Cardiac fibroblast (primary cell): ENCODE data around the gene TTBK1.

Experiments used
- DNase-seq, 2 donors: peaks; one replicate each; pipeline versions ENCODE4 v3.0.0 to v3.0.0-alpha.2; 2010; ENCODE audit warnings: low read depth in 2 of 2
- H3K4me3 ChIP-seq, 2 donors: replicated peaks in 1 of 2; 1 replicate in 1 of 2; 2 replicates in 1 of 2; pipeline ENCODE4 v1.5.1; 2011; ENCODE audit warnings: low read depth in 2 of 2, low read length in 2 of 2, mild to moderate bottlenecking in 2 of 2, moderate library complexity in 1 of 2
- CTCF ChIP-seq: IDR thresholded peaks from one replicate; pipeline ENCODE4 v1.5.1; 2011; ENCODE audit warnings: low read depth, mild to moderate bottlenecking, low read length, inconsistent platforms

TTBK1 gene

DNA sequence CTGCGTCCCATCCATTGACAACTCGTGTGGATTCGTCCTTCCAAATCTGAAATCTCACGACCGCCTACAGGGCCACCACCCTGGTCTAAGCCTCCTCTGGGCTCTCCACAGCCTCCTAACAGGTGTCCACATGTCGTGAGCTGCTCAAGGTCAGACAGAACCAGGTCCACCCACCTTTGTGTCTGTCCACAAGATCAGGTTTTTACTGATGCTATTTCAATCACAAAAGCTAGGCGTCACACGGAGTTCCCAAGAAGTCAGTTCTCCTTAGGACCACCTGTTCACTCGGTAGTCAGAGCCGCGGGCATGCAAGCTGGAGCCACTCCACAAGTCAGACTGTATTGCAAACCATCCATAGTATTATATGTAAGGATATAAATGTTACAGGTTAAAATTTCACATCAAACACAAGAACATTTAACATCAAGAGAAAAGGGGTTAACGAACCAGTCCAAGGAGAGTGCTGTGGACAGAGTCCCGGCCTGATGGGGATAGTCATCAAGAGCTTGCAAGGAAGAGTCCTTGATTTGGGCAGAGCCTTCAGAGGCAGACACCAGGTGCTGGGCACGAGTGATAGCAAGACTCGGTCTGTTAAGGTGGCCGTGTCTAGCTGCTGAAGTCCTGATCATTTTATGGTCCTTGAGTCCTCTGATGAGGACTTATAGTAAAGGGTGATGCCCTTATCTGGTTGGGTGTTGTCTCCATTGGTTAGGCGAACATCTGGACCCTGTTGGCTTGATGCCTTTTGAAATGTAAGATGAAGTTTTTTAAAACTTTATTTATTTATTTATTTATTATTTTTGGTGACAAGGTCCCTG lies 13.3 kb upstream of the TTBK1 start:
- DNase-seq, result no peak
- no peak for TF ChIP-seq CTCF
- peak overlapping the region in 1 of 2 donors; percentile 66 for H3K4me3 ChIP-seq

DNA sequence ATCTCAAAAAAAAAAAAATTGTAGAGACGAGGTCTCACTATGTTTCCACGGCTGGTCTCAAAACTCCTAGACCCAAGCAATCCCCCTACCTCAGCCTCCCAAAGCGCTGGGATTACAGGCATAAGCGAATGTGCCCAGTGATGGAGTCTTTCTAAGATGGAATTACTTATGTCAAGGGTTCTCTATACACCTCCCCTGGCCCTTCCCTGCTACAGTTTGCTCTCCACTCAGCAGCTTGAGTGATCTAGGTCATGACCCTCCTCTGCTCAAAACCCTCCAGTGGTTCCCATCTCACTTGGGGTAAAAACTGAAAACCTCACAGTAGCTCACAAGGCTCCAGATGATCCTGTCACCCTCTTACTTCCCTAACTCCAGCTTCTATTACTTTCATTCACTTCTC lies 12.2 kb upstream of the TTBK1 start:
- TF ChIP-seq CTCF, result no peak
- DNase-seq, result no peak
- no peak overlapping the region for H3K4me3 ChIP-seq

GRCh38 chr6:43231735-43232450 lies 11.4 kb upstream of the TTBK1 start:
- TF ChIP-seq CTCF, result no peak
- DNase-seq, result no peak
- no peak overlapping the region for H3K4me3 ChIP-seq

DNA sequence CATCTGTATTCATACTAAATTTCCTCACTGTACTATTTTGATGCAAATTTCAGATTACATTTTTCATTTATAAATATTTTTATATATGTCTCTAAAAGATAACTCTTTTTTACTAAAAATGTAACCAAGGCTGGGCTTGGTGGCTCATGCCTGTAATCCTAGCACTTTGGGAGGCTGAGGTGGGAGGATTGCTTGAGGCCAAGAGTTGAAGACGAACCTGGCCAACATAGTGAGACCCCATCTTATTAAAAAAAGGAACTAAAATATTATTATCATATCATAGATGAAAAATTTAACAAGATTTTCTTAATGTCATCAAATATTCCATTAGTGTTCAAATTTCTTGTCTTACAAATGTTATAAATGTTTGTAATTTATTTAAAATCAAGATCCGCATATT lies 7.4 kb upstream of the TTBK1 start:
- no peak for DNase-seq
- no peak overlapping the region for H3K4me3 ChIP-seq
- TF ChIP-seq CTCF, result no peak

- DNase-seq, result no peak
- no peak overlapping the region for H3K4me3 ChIP-seq
- TF ChIP-seq CTCF, result no peak
These were observed 4.2 kb upstream of the TTBK1 start for GRCh38 chr6:43239054-43239453.

GRCh38 chr6:43240950-43241349 lies 2.3 kb upstream of the TTBK1 start:
- no peak for DNase-seq
- no peak overlapping the region for H3K4me3 ChIP-seq
- no peak for TF ChIP-seq CTCF
